Urinary bladder (tissue), 4 donors: ENCODE results near the gene ZCCHC10. TPM values are rescaled to one million over a fixed set of nuclear protein-coding genes. Genes with fewer than 3 reads are reported as not detected.
A peak's percentile ranks its signal among the peaks of the same experiment; 100 is the strongest.
"Not testable (repeated sequence)": the region's sequence is repeated elsewhere in the genome, so short reads cannot be mapped to it uniquely, and the experiment has no call there.

Experiments used
- DNase-seq: peaks from one replicate; pipeline ENCODE4 v3.0.0-alpha.2; 2015; ENCODE audit errors: extremely low spot score
- H3K27ac ChIP-seq: one replicate; pipeline ENCODE4 v1.5.1; 2013; ENCODE audit warnings: low read depth, mild to moderate bottlenecking, moderate library complexity
- H3K36me3 ChIP-seq: one replicate; pipeline ENCODE4 v1.6.1; 2013; ENCODE audit warnings: mild to moderate bottlenecking, moderate library complexity; ENCODE audit not compliant: insufficient read depth
- H3K4me1 ChIP-seq: one replicate; pipeline ENCODE4 v1.6.1; 2013; ENCODE audit warnings: mild to moderate bottlenecking, moderate library complexity; ENCODE audit not compliant: insufficient read depth
- H3K4me3 ChIP-seq: one replicate; pipeline ENCODE4 v1.5.1; 2013; ENCODE audit warnings: low read depth, low read length
- WGBS: extraction: QIAGEN DNeasy Blood & Tissue Kit; methylation state at CpG from one replicate; pipeline ENCODE4 v1.1.7; 2013; 5-methylcytosine and 5-hydroxymethylcytosine counted together
- polyA plus RNA-seq: library from polyadenylated mRNA; stranded (reverse); fragments of 200-250 nt; gene quantifications from one replicate; pipeline ENCODE4 v1.2.3, GENCODE V29; 2013
- total RNA-seq: library from RNA; depleted of rRNA; stranded (reverse); fragments of >200 nt; gene quantifications from one replicate; pipeline ENCODE4 v1.2.3, GENCODE V29; 2014
- donor health status: healthy with polysubstance abuse.
- donor health status: healthy.

Gene ZCCHC10
- total and polyA plus RNA-seq, 2 donors: 19.8 to 24.1 TPM

DNA sequence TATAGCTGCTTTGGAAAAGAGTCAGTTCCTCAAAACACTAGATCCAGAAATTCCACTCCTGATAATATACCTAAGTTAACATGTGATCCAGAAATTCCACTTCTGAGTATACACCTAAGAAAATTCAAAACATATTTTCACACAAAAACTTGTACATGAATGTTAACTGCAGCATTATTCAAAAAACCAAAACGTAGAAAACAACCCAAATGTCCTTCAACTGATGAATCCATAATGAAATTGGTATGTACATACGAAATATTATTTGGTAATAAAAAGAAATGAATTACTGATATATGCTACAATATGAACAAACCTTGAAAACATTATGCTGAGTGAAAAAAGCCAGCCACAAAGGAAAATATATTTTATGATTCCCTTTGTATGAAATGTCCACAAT is 46.4 kb downstream of the ZCCHC10 start:
- DNase-seq: no peak
- WGBS: 66% methylated on average over 2 of the region's 2 CpGs
- no peak overlapping the region for H3K27ac ChIP-seq
- H3K4me3 ChIP-seq: no peak overlapping the region
- no peaks in the 10 kb centered on the region for H3K4me1 ChIP-seq
- H3K36me3 ChIP-seq: no peaks in the 10 kb centered on the region

DNA sequence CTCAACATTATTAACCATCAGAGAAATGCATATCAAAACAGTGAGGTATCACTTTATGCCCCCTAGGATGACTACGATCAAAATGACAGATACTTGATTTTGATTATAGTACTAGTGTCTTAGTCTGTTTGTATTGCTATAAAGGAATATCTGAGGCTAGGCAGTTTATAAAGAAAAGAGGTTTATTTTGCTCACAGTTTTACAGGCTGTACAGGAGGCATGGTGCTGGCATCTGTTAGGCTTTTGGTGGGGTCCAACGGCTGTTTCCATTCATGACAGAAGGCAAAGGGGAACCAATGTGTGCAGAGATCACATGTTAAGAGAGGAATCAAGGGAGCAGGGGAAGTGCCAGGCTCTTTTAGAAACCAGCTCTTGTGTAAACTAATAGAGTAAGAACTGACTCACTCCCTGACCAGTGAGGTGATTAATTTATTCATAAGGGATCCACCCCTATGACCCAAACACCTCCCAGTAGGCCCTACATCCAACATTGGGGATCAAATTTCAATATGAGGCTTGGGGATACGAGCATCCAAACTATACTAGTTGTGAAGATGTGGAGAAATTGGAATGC is 46.9 kb downstream of the ZCCHC10 start:
- Histone ChIP-seq H3K36me3 (no peaks in the 10 kb centered on the region), H3K4me1 (no peaks in the 10 kb centered on the region), H3K27ac (no peak overlapping the region), H3K4me3 (no peak overlapping the region)
- WGBS: 73% methylated on average over 3 of the region's 3 CpGs
- no peak for DNase-seq

DNA sequence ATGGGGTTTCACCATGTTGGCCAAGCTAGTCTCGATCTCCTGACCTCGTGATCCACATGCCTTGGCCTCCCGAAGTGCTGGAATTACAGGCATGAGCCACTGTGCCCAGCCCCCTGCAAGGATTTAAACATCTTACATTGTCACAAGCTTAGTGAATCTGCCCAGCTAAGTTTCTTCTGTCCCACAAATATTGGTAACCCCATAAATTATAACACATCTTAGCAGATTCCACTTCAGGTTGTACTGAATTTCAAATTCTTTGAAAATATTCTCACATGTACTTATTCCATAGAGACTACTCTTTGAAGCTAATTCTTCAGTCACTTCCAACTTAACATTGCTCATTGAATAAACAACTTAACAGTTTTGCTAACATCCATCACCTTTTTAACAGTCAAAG is 49.5 kb downstream of the ZCCHC10 start:
- no peaks in the 10 kb centered on the region for H3K4me1 ChIP-seq
- 90% methylated on average over 3 of the region's 3 CpGs for WGBS
- no peak overlapping the region for H3K27ac ChIP-seq
- H3K4me3 ChIP-seq: no peak overlapping the region
- no peak for DNase-seq
- no peaks in the 10 kb centered on the region for H3K36me3 ChIP-seq

DNA sequence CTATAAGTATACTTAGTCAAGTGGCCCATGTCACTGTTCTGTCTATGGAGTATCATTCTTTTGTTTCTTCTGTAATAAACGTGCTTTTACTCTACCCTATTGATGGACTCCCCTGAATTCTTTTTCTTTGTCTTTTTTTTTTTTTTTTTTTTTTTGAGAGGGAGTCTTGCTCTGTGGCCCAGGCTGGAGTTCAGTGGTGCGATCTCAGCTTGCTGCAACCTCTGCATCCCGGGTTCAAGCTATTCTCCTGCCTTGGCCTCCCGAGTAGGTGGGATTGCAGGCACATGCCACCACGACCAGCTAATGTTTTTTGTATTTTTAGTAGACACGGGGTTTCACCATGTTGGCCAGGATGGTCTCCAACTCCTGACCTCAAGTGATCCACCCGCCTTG is 53.9 kb downstream of the ZCCHC10 start:
- not testable (repeated sequence) for H3K36me3 ChIP-seq, H3K27ac ChIP-seq, H3K4me1 ChIP-seq, H3K4me3 ChIP-seq, DNase-seq
- 90% methylated on average over 7 of the region's 7 CpGs for WGBS

DNA sequence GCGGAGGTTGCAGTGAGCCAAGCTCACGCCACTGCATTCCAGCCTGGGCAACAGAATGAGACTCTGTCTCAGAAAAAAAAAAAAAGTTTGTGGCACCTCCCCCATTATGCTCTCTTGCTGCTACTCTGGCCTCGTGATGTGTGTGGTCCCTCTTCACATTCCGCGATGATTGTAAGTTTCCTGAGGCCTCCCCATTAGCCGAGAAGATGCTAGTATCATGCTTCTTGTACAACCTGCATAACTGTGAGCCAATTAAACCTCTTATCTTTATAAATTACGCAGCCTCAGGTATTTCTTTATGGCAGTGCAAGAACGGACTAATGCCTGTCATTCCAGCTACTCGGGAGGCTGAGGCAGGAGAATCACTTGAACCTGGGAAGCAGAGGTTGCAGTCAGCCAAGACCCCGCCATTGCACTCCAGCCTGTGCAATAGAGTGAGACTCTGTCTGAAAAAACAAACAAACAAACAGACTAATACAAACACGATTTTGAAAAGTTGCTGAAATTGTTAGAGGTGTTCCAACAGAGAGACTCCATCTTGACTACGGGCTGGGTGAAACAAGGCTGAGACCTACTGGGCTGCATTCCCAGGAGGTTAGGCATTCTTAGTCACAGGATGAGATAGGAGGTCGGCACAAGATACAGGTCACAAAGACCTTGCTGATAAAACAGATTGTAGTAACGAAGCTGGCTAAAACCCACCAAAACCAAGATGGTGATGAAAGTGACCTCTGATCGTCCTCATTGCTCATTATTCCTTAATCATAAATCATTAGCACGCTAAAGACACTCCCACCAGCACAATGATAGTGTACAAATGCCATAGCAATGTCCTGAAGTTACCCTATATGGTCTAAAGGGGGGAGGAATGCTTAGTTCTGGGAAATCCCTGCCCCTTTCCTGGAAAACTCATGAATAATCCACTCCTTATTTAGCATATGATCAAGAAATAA is 54.6 kb downstream of the ZCCHC10 start:
- no peak for DNase-seq
- H3K27ac ChIP-seq: no peak overlapping the region
- H3K4me1 ChIP-seq: no peaks in the 10 kb centered on the region
- no peak overlapping the region for H3K4me3 ChIP-seq
- no peaks in the 10 kb centered on the region for H3K36me3 ChIP-seq
- WGBS: 76% methylated on average over 16 of the region's 16 CpGs

DNA sequence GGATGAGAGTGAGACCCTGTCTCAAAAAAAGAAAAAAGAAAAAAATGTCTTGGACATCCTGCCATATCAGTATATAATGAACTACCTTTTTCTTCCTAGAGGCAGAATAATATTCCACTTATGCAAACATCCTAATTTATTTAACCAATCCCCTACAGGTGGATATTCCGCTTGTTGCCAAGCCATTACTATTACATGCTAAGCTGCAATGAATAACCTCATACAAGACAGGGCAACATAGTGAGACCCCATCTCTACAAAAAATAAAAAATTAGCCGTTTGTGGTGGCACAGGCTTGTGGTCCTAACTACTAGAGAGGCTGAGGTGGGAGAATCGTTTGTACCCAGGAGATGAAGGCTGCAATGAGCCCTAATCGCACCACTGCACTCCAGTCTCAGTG is 61.2 kb downstream of the ZCCHC10 start:
- 96% methylated on average over 4 of the region's 4 CpGs for WGBS

DNA sequence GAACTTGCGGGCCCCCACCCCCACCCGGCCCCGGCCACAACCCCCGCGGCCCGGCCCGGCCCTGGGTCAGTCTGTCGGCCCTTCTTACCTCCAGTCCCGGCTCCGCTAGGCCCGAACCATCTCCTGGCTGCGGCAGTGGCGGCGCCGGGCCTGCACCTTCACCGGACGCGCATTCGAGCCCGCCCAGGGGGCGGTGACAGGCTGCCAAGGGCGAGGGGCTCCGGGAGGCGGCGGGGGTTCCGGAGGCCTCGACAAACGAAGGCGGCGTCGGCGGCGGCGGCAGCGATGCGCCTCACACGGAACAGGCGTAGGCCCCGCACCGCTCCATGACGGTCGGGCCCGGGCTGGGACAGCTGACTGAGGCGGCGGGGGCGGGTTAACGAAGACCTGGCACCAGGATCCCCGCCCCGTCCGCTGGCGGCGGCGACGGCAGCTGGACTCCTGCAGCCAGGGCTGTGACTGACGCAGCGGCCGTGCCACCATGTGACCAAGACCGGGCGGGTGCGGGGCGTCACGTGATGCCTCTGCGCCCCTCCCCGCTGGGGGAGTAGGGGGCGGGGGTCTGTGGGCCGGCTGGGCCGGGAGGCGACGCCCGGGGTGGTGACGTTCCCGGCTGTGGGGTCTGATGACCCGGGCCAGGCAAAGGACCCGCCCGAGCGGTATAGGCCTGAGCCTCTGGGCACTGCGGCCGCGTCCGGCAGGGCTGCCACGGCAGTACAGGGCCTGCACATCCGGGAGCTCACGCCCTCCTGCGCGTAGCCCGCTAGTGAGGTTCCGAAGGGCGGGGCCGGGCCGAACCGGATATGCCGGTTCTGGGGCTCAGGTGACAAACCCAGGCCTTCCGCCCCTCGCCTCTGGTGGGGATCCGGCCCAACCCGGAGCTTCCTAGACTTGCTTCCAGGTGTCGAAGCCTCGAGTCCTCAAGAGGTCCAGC is 62.9 kb downstream of the ZCCHC10 start, which contains the start of gene AFF4:
Gene AFF4 (minus strand): TSS at position 464 of the 934 bp plus-strand sequence. CDS start 26,445 bp downstream, outside the sequence.
- Histone ChIP-seq H3K4me1 (no peaks in the 10 kb centered on the region), H3K27ac (peak within 1 kb of the TSS; percentile 99), H3K36me3 (no peaks in the 10 kb centered on the region), H3K4me3 (peak within 1 kb of the TSS; percentile 99)
- under 1% methylated on average over 98 of the region's 98 CpGs for WGBS
- peak; percentile 83 for DNase-seq

More for the DNA sequence above, 61.2 kb downstream of the ZCCHC10 start:
- Histone ChIP-seq H3K4me3 (no peak overlapping the region), H3K27ac (no peak overlapping the region), H3K4me1 (no peaks in the 10 kb centered on the region), H3K36me3 (no peaks in the 10 kb centered on the region)
- no peak for DNase-seq

DNA sequence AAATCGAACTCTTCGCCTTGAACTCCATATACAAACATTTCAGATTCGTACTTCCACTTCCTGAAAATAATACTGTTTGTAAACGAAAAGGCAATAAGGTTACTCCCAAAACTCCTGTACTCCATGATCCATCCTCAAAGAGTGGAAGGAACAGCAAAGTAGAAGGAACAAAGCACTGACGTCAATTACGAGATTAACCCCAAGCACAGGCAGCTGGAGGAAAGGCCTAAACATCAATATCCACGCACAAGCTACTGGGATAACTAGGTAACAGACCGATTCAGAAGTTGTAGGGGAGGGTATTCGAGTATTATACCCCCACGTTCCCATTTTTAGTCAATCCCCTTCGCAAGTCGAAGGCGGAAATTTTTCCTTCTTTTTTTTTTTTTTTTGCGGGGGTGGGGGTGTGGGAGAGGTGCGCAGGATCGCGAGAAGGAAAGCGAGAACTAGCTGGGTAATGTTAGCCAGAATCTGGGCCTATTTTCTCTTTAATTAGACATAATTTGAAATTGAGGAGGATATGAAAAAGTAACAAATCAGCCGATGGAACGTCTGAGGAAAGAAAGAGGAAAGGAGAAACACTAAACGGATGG is 63.8 kb downstream of the ZCCHC10 start:
- peak; percentile 74 for DNase-seq
- Histone ChIP-seq H3K4me3 (peak overlapping the region; percentile 99), H3K36me3 (no peaks in the 10 kb centered on the region), H3K4me1 (no peaks in the 10 kb centered on the region), H3K27ac (peak overlapping the region; percentile 99)
- WGBS: under 1% methylated on average over 21 of the region's 21 CpGs

DNA sequence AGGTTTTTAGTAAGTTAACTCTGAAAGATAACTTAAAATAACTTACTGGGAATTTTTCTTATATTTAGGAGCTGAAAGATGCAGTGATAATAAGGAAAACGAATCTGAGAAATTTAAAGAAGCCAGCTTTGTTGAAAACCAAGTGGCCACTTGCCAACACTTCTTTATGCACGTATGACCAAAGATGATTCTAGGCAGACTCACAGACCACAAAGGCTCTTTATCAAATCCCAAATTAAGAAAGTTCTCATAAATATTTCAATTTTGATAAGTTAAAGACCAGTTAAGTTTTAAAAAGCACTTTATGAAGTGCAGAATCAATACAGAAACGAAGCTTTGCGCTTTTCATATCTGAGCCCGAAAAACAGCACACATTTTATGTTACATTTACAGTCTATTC is 64.5 kb downstream of the ZCCHC10 start:
- peaks cover 2% of the 10 kb centered on the region for H3K4me1 ChIP-seq
- no peaks in the 10 kb centered on the region for H3K36me3 ChIP-seq
- H3K27ac ChIP-seq: peak overlapping the region; percentile 99
- H3K4me3 ChIP-seq: peak overlapping the region; percentile 99
- DNase-seq: peak; percentile 15
- 4% methylated on average over 5 of the region's 5 CpGs for WGBS

DNA sequence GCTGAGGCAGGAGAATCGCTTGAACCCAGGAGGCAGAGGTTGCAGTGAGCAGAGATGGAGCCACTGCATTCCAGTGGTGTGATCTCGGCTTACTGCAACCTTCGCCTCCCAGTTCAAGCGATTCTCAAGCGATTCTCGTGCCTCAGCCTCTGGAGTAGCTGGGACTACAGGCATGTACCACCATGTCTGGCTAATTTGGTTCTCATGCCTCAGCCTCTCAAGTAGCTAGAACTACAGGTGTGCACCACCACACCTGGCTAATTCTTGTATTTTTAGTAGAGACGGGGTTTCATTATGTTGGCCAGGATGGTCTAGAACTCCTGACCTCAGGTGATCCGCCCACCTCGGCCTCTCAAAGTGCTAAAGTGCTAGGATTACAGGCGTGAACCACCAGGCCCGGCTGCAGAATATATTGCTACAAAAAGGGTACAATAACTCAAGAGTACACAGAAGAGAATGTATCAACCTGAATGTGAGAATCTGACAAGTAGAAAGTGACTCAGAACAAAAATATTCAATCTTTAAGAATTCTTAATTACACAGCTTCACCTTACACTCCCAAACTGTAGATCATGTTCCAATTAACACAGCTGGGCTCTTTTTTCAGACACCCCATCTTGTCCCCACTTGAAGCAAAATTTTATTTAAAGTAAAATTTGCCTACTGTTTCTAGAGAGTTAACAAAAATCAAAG is 65.1 kb downstream of the ZCCHC10 start:
- not testable (repeated sequence) for H3K36me3 ChIP-seq, H3K4me1 ChIP-seq, H3K4me3 ChIP-seq, DNase-seq, H3K27ac ChIP-seq
- 90% methylated on average over 11 of the region's 11 CpGs for WGBS

DNA sequence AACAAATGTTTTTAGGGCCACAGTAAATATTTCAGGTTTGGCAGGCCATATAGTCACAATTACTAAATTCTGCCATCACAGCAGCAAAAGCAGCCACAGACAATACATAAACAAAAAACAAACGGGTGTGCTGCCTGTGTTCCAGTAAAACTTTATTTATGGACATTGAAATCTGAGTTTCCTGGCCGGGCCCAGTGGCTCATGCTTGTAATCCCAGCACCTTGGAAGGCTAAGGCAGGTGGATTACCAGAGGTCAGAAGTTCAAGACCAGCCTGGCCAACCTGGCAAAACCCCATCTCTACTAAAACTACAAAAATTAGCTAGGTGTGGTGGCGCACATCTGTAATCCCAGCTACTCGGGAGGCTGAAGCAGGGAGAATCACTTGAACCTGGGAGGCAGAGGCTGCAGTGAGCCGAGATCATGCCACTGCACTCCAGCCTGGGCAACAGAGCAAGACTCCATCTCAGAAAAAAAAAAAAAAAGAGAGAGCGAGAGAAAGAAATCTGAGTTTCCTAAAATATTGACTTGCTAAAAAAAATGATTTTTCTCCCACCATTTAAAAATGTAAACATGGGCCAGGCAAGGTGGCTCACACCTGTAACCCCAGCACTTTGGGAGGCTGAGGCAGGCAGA is 70.1 kb downstream of the ZCCHC10 start:
- not testable (repeated sequence) for H3K4me3 ChIP-seq, H3K36me3 ChIP-seq, H3K4me1 ChIP-seq, H3K27ac ChIP-seq, DNase-seq
- 75% methylated on average over 6 of the region's 6 CpGs for WGBS

DNA sequence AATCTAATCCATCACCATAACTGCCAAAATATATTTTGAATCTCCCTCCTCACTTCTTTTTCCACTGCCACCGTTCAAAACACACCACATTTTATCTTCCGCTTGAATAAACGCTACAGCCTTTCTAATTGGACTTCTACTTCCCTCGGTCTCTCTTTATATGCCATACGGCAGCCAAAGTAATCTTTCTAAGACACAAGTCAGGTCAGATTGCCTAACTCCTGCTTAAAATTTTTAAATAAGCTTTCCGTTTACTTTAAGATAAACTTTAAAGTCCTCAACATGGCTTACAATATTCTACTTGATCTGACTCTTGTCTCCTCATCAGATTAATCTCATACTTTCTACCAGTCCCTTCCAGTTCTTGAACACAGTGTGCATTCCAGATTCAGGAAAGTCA is 72.6 kb downstream of the ZCCHC10 start:
- Histone ChIP-seq H3K4me1 (peaks cover 4% of the 10 kb centered on the region), H3K36me3 (no peaks in the 10 kb centered on the region), H3K4me3 (no peak overlapping the region), H3K27ac (no peak overlapping the region)
- DNase-seq: no peak
- WGBS: 31% methylated on average over 6 of the region's 6 CpGs
